ENCODE data around the gene GIGYF2.

DNA sequence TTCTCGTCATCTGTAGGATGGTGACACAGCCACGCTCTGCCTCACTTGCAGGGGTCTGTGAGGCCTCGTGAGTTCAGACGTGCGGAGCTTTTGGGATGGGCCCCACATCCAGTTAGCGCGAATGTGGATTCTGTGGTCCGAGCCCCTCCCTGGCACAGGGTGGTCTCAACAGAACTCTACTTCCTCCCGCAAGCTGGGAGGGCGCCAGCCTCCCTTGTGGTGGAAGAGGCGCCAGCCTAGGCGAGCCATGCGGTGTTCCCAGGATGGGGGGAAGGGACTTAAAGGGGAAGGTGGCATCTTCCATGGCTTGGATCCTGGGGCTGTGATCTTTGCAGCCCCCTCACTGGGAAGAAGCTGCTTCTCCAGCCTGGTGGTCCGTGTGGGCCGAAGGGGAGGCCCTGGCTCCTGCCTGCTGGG is 174.3 kb downstream of the GIGYF2 start:
- TF ChIP-seq, protein P1, sequence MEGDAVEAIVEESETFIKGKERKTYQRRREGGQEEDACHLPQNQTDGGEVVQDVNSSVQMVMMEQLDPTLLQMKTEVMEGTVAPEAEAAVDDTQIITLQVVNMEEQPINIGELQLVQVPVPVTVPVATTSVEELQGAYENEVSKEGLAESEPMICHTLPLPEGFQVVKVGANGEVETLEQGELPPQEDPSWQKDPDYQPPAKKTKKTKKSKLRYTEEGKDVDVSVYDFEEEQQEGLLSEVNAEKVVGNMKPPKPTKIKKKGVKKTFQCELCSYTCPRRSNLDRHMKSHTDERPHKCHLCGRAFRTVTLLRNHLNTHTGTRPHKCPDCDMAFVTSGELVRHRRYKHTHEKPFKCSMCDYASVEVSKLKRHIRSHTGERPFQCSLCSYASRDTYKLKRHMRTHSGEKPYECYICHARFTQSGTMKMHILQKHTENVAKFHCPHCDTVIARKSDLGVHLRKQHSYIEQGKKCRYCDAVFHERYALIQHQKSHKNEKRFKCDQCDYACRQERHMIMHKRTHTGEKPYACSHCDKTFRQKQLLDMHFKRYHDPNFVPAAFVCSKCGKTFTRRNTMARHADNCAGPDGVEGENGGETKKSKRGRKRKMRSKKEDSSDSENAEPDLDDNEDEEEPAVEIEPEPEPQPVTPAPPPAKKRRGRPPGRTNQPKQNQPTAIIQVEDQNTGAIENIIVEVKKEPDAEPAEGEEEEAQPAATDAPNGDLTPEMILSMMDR (IDR thresholded peaks at IDR 0.05; ENCODE audit: low read depth, low read length), result no peak
- TF ChIP-seq POLR2A (IDR thresholded peaks at IDR 0.05; ENCODE audit: extremely low read depth, insufficient read length), result no peak
- TF ChIP-seq, protein P2, sequence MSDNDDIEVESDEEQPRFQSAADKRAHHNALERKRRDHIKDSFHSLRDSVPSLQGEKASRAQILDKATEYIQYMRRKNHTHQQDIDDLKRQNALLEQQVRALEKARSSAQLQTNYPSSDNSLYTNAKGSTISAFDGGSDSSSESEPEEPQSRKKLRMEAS (IDR thresholded peaks at IDR 0.05; ENCODE audit: low read depth, low read length), result no peak

Measured in NB4 (cell line).